HepG2 (cell line): ENCODE results near the gene POLH. TPM values are rescaled to one million over a fixed set of nuclear protein-coding genes. Genes with fewer than 3 reads are reported as not detected.

Experiments
- AHDC1 ChIP-seq: sonication (generic); formaldehyde crosslinking; IDR thresholded peaks from 2 replicates; pipeline ENCODE4 v1.5.1; 2020; ENCODE audit warnings: mild to moderate bottlenecking, missing genetic modification reagents, borderline replicate concordance
- ASH2L ChIP-seq: fragments of 300-600, 200-600 bp; sonication (generic); IDR thresholded peaks from 2 replicates; pipeline ENCODE4 v1.7.0; 2017; ENCODE audit warnings: low read depth, mild to moderate bottlenecking, moderate library complexity, mixed read lengths, low read length; ENCODE audit not compliant: insufficient read length
- ATF4 ChIP-seq, 2 experiments: fragments of 450-650 bp in 1 of 2; sonication (generic) in 1 of 2; formaldehyde crosslinking; IDR thresholded peaks; 2 replicates each; pipeline versions ENCODE4 v1.5.0 to v1.8.0; 2020 to 2022; ENCODE audit warnings: mild to moderate bottlenecking in 1 of 2, missing genetic modification reagents in 1 of 2
- FOXA3 ChIP-seq: IDR thresholded peaks from 2 replicates; pipeline ENCODE4 v1.6.1; 2016; ENCODE audit warnings: missing genetic modification reagents, missing compliant biosample characterization
- GRHL1 ChIP-seq: sonication (generic); formaldehyde crosslinking; conservative IDR thresholded peaks from 2 replicates; pipeline ENCODE4 v1.8.0; 2022; ENCODE audit warnings: missing genetic modification reagents
- MED1 ChIP-seq: sonication (generic); formaldehyde crosslinking; IDR thresholded peaks from 2 replicates; pipeline ENCODE4 v1.4.0; 2020; ENCODE audit warnings: missing genetic modification reagents
- PAF1 ChIP-seq: IDR thresholded peaks from 2 replicates; pipeline ENCODE4 v1.6.1; 2016; ENCODE audit warnings: missing genetic modification reagents, missing compliant biosample characterization
- RBM39 ChIP-seq: fragments of 200-400 bp; formaldehyde crosslinking; IDR thresholded peaks from one replicate; pipeline ENCODE4 v1.6.1; 2018; ENCODE audit warnings: antibody characterized with exemption, mild to moderate bottlenecking, low read depth, low read length; ENCODE audit not compliant: poor library complexity, severe bottlenecking
- RFXANK ChIP-seq: IDR thresholded peaks from 2 replicates; pipeline ENCODE4 v1.6.1; 2016
- SMYD3 ChIP-seq: sonication (generic); formaldehyde crosslinking; IDR thresholded peaks from 2 replicates; pipeline ENCODE4 v1.8.1; 2023; ENCODE audit warnings: mild to moderate bottlenecking, missing genetic modification reagents
- TCF12 ChIP-seq, 2 experiments: fragments of 450-650 bp in 1 of 2; sonication (generic) in 1 of 2; formaldehyde crosslinking in 1 of 2; IDR thresholded peaks; 2 replicates each; pipeline versions ENCODE4 v1.6.1 to v1.8.0; 2017 to 2022; ENCODE audit warnings: antibody characterized with exemption in 1 of 2, mild to moderate bottlenecking in 1 of 2, missing genetic modification reagents in 1 of 2, moderate library complexity in 1 of 2
- UBTF ChIP-seq: sonication (generic); formaldehyde crosslinking; IDR thresholded peaks from 2 replicates; pipeline ENCODE4 v1.4.0; 2020; ENCODE audit warnings: mild to moderate bottlenecking, missing genetic modification reagents
- ZNF276 ChIP-seq: sonication (generic); formaldehyde crosslinking; IDR thresholded peaks from 2 replicates; pipeline ENCODE4 v1.4.0; 2020; ENCODE audit warnings: mild to moderate bottlenecking, low read depth, missing genetic modification reagents
- ZNF446 ChIP-seq: sonication (generic); formaldehyde crosslinking; IDR thresholded peaks from 2 replicates; pipeline ENCODE4 v1.5.0; 2020; ENCODE audit warnings: mild to moderate bottlenecking, missing genetic modification reagents
- polyA plus RNA-seq, 8 experiments: library from polyadenylated mRNA; depleted of rRNA in 3 of 8; stranded (reverse) in 7 of 8; unstranded in 1 of 8; fragments of >200 nt; fragmentation: Illumina TruSeq in 4 of 8; extraction: Trizol in 4 of 8; gene quantifications; 2 replicates each; pipeline versions ENCODE4 v1.2.1 to v1.2.3, GENCODE V29; 2011 to 2016; ENCODE audit warnings: low read depth in 4 of 8, missing spikeins in 1 of 8, mixed read lengths in 1 of 8; ENCODE audit not compliant: insufficient read depth in 1 of 8
- total RNA-seq, 5 experiments: library from RNA; depleted of rRNA; stranded (reverse); fragments of >200 nt; fragmentation: Illumina TruSeq; extraction: Trizol; gene quantifications; 2 replicates each; pipeline ENCODE4 v1.2.3, GENCODE V29; 2016; ENCODE audit warnings: low read depth in 1 of 5

Gene POLH
- total and polyA plus RNA-seq, 2 of the 13 experiments (the other 11 are each of a cell fraction or from before 2014, with no cell fraction given), result 11.6 to 25.0 TPM

GRCh38 chr6:43629505-43630300 is 53.7 kb downstream of the POLH start (continued):
- TF ChIP-seq AHDC1 (CRISPR knock-in tag) (no peak), ASH2L (no peak), GRHL1 (no peak), FOXA3 (CRISPR knock-in tag) (peak; percentile 68), ZNF446 (CRISPR knock-in tag) (no peak), ATF4 (CRISPR knock-in tag; IDR thresholded peaks at IDR 0.05) (0 out of 4 replicates have a peak, but pooled peaks of 1 of the 2 experiments have one; percentile 62), PAF1 (CRISPR knock-in tag) (no peak), RBM39 (no peak), MED1 (CRISPR knock-in tag) (peak; percentile 58), TCF12 (IDR thresholded peaks at IDR 0.05) (no peak), TCF12 (CRISPR knock-in tag; IDR thresholded peaks at IDR 0.05) (no peak; the same call in 1 of the 2 replicates), RFXANK (CRISPR knock-in tag) (peak; percentile 59; the same call in 1 of the 2 replicates), SMYD3 (CRISPR knock-in tag) (peak; percentile 24; the same call in 1 of the 2 replicates), UBTF (CRISPR knock-in tag) (peak; percentile 58), ZNF276 (peak; percentile 37; the same call in 1 of the 2 replicates)
